ENCODE results near the gene MEGF9. TPM values are rescaled to one million over a fixed set of nuclear protein-coding genes. Genes with fewer than 3 reads are reported as not detected.

Gene MEGF9
- total RNA-seq, 1 donor from 2014 or later: 20.6 TPM

DNA sequence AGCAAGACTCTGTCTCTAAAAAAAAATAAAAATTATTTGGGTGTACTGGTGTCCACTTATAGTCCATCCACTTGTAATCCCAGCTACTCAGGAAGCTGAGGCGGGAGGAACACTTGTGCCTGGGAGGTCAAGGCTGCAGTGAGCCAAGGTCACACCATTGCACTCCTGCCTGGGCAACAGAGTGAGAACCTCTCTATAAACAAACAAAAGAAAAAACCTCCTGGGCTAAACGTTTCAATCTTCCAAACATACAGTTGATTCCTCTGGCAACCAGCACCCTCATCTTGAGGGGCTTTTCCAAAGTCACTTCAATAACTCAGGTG lies 120.4 kb downstream of the MEGF9 start:
- Mint-ChIP-seq H3K4me3 (ENCODE audit: unreplicated experiment) (no peak overlapping the region), H3K9me3 (ENCODE audit: low read depth) (peaks cover 8% of the 10 kb centered on the region), H3K36me3 (ENCODE audit: low read depth) (no peaks in the 10 kb centered on the region), H3K27ac (ENCODE audit: unreplicated experiment) (no peak overlapping the region), H3K27me3 (ENCODE audit: low read depth) (no peaks in the 10 kb centered on the region), H3K4me1 (ENCODE audit: low read depth) (no peaks in the 10 kb centered on the region)
- TF ChIP-seq, protein P1, sequence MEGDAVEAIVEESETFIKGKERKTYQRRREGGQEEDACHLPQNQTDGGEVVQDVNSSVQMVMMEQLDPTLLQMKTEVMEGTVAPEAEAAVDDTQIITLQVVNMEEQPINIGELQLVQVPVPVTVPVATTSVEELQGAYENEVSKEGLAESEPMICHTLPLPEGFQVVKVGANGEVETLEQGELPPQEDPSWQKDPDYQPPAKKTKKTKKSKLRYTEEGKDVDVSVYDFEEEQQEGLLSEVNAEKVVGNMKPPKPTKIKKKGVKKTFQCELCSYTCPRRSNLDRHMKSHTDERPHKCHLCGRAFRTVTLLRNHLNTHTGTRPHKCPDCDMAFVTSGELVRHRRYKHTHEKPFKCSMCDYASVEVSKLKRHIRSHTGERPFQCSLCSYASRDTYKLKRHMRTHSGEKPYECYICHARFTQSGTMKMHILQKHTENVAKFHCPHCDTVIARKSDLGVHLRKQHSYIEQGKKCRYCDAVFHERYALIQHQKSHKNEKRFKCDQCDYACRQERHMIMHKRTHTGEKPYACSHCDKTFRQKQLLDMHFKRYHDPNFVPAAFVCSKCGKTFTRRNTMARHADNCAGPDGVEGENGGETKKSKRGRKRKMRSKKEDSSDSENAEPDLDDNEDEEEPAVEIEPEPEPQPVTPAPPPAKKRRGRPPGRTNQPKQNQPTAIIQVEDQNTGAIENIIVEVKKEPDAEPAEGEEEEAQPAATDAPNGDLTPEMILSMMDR (IDR thresholded peaks at IDR 0.05): no peak
- no peak for DNase-seq (ENCODE audit: low spot score)

DNA sequence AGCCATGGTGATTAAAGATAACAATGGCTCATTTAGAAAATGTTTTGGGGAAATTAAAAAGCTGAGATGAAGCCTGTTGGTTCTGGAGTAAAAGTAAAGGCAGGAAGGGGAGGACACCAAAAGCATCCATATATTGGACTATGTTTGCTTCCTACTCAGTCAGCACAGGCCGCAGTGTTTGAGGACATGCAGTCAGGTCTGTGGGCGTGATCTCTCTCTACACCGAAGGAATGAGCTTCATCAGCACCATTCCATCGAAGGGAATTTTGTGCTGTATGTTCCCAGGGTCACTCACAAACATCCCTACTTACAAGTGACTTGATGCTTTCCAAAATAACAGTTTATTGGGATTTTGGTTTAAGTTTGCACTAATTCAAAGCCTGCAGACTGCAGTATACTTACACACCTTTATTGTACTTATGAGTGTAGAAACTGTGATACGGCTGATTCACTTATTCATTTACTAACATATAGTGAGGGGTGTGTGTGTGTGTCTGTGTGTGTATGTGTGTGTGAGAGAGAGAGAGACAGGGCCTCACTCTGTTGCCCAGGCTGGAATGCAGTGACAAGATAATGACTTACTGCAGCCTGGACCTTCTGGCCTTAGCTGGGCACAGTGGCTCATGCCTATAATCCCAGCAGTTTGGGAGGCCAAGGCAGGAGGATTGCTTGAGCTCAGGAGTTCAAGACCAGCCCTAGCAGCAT lies 120.9 kb downstream of the MEGF9 start:
- Mint-ChIP-seq H3K27me3 (ENCODE audit: low read depth) (no peaks in the 10 kb centered on the region), H3K9me3 (ENCODE audit: low read depth) (peaks cover 8% of the 10 kb centered on the region)
- TF ChIP-seq, protein P1 (IDR thresholded peaks at IDR 0.05): no peak

DNA sequence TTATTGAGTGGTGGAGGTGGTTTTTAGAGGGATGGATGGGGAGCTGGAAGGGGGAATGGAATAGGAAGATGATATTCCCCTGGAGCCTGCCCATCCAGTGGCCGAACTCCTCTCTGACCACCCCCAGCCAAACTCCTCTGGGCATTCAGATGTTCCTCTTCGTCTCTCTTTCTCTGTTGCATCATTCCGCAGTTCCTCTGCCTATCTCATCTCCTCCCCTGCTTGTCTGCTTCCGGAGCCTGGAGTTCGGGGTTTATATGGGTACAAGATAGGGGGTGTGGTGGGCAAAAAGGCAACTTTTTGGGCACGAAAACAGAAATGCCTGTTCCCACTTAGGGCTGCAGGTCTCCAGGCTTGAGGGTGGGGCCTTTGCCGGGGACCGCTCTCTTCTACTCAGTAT lies 122.1 kb downstream of the MEGF9 start:
- Mint-ChIP-seq H3K9me3 (ENCODE audit: low read depth) (peaks cover 8% of the 10 kb centered on the region), H3K4me1 (ENCODE audit: low read depth) (no peaks in the 10 kb centered on the region), H3K4me3 (ENCODE audit: unreplicated experiment) (no peak overlapping the region), H3K27ac (ENCODE audit: unreplicated experiment) (no peak overlapping the region), H3K27me3 (ENCODE audit: low read depth) (no peaks in the 10 kb centered on the region), H3K36me3 (ENCODE audit: low read depth) (no peaks in the 10 kb centered on the region)
- DNase-seq (ENCODE audit: low spot score): no peak
- TF ChIP-seq, protein P1 (IDR thresholded peaks at IDR 0.05): no peak

More for the DNA sequence above, 120.9 kb downstream of the MEGF9 start:
- no peaks in the 10 kb centered on the region for H3K36me3 Mint-ChIP-seq (ENCODE audit: low read depth)
- no peaks in the 10 kb centered on the region for H3K4me1 Mint-ChIP-seq (ENCODE audit: low read depth)
- no peak overlapping the region for H3K27ac Mint-ChIP-seq (ENCODE audit: unreplicated experiment)
- DNase-seq (ENCODE audit: low spot score): no peak
- no peak overlapping the region for H3K4me3 Mint-ChIP-seq (ENCODE audit: unreplicated experiment)

DNA sequence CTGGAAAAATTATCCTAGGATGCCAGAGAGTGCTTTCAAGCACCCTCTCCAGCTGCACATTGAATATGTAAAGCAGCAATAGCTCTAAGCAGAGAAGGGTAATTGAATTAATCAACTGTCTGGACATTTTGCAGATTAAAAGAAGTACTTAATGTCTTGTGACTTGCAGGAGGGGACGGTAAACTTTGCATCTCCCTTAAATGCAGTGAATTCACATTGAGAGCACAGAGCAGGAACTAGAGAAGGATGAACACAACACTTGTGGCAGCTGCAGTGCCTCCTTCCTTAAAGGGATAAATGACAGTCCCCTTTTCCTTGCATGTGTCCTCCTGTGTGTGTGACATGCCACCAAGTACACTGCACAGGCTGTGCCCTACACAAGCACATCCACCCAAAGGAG lies 126.9 kb downstream of the MEGF9 start:
- peaks cover 6% of the 10 kb centered on the region for H3K9me3 Mint-ChIP-seq (ENCODE audit: low read depth)
- H3K27me3 Mint-ChIP-seq (ENCODE audit: low read depth): no peaks in the 10 kb centered on the region
- peaks cover 3% of the 10 kb centered on the region for H3K4me1 Mint-ChIP-seq (ENCODE audit: low read depth)
- H3K36me3 Mint-ChIP-seq (ENCODE audit: low read depth): no peaks in the 10 kb centered on the region
- TF ChIP-seq, protein P1 (IDR thresholded peaks at IDR 0.05): no peak
- DNase-seq (ENCODE audit: low spot score): no peak
- no peak overlapping the region for H3K27ac Mint-ChIP-seq (ENCODE audit: unreplicated experiment)
- H3K4me3 Mint-ChIP-seq (ENCODE audit: unreplicated experiment): no peak overlapping the region

DNA sequence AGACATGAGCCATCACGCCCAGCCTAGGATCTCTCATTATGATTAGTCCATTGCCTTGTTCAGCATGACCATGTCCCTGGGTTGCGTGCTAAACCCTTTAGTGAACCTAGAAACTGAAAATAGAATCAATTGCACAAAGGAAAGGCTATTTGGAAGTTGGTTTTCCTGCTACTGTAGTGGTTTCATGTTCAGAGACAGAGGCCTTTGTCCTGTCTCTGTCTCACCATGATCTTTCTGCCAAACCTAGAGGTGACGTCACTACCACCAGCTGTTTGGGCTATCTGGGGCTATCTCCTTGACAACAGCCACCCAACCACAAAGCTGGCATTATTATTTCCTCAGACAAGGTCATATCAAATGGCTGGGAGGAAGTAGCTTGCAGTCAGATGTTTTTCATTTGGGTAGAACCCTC lies 130.3 kb downstream of the MEGF9 start:
- Mint-ChIP-seq H3K36me3 (ENCODE audit: low read depth) (no peaks in the 10 kb centered on the region), H3K4me1 (ENCODE audit: low read depth) (peaks cover 16% of the 10 kb centered on the region), H3K4me3 (ENCODE audit: unreplicated experiment) (no peak overlapping the region), H3K27ac (ENCODE audit: unreplicated experiment) (no peak overlapping the region), H3K9me3 (ENCODE audit: low read depth) (no peaks in the 10 kb centered on the region), H3K27me3 (ENCODE audit: low read depth) (no peaks in the 10 kb centered on the region)
- TF ChIP-seq, protein P1 (IDR thresholded peaks at IDR 0.05): no peak
- no peak for DNase-seq (ENCODE audit: low spot score)

All from chondrocyte (in vitro differentiated cells).